GM12891 (cell line): ENCODE results near the gene NDUFA13.

ENCODE experiments used
- DNase-seq: peaks from one replicate; pipeline ENCODE4 v3.0.0; 2011; ENCODE audit warnings: low spot score; ENCODE audit not compliant: insufficient read length
- FAIRE-seq: peaks from 2 replicates; lab custom pipeline; 2011; peaks lifted over from hg19 to GRCh38; lab: Jason Lieb, UNC
- PAX5 ChIP-seq: IDR thresholded peaks from 2 replicates; pipeline ENCODE4 v1.6.1; 2011; ENCODE audit warnings: low read length, moderate library complexity, mild to moderate bottlenecking; ENCODE audit not compliant: insufficient read depth, severe bottlenecking
- POLR2A ChIP-seq: IDR thresholded peaks from 2 replicates; pipeline ENCODE4 v1.6.1; 2011; ENCODE audit warnings: low read depth, low read length, control low read depth
- POLR2AphosphoS5 ChIP-seq: IDR thresholded peaks from 2 replicates; pipeline ENCODE4 v1.6.1; 2011; ENCODE audit warnings: low read depth, low read length, control low read depth
- POU2F2 ChIP-seq: IDR thresholded peaks from 2 replicates; pipeline ENCODE4 v1.6.1; 2011; ENCODE audit warnings: low read depth, mild to moderate bottlenecking, control low read depth, low read length, moderate library complexity
- SPI1 ChIP-seq: IDR thresholded peaks from 2 replicates; pipeline ENCODE4 v1.6.1; 2011; ENCODE audit warnings: low read depth, low read length, control low read depth
- TAF1 ChIP-seq: IDR thresholded peaks from 2 replicates; pipeline ENCODE4 v1.6.1; 2011; ENCODE audit warnings: low read depth, low read length, control low read depth

Gene NDUFA13

GRCh38 chr19:19526581-19527370 is 10.8 kb downstream of the NDUFA13 start:
- DNase-seq (no peak), FAIRE-seq (no peak)
- no peak for TF ChIP-seq SPI1
- TF ChIP-seq POLR2AphosphoS5 = no peak
- no peak for TF ChIP-seq POLR2A

DNA sequence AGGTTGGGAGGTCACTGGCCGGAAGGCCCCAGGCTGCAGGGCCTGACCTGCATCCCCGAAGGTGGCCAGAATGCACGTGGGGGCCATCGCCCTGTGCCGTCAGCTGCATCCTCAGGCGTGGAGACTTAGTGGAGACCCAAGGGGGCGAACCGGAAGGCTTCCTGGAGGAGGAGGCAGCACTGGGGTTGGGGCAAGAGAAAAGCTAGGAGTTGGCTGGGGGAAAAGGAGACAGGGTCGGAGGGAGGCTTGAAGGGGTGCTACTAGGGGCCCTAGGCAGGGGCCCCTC is 11.3 kb downstream of the NDUFA13 start:
- TF ChIP-seq SPI1 = no peak
- TF ChIP-seq PAX5 = no peak
- no peak for TF ChIP-seq POLR2AphosphoS5
- no peak for TF ChIP-seq TAF1
- no peak for TF ChIP-seq POLR2A
- no peak for TF ChIP-seq POU2F2
- DNase-seq = no peak
- FAIRE-seq = no peak

GRCh38 chr19:19527674-19528625 is 11.9 kb downstream of the NDUFA13 start:
- TF ChIP-seq PAX5 (no peak), POLR2A (no peak), TAF1 (no peak), POLR2AphosphoS5 (no peak), POU2F2 (no peak), SPI1 (no peak)
- no peak for DNase-seq
- no peak for FAIRE-seq

DNA sequence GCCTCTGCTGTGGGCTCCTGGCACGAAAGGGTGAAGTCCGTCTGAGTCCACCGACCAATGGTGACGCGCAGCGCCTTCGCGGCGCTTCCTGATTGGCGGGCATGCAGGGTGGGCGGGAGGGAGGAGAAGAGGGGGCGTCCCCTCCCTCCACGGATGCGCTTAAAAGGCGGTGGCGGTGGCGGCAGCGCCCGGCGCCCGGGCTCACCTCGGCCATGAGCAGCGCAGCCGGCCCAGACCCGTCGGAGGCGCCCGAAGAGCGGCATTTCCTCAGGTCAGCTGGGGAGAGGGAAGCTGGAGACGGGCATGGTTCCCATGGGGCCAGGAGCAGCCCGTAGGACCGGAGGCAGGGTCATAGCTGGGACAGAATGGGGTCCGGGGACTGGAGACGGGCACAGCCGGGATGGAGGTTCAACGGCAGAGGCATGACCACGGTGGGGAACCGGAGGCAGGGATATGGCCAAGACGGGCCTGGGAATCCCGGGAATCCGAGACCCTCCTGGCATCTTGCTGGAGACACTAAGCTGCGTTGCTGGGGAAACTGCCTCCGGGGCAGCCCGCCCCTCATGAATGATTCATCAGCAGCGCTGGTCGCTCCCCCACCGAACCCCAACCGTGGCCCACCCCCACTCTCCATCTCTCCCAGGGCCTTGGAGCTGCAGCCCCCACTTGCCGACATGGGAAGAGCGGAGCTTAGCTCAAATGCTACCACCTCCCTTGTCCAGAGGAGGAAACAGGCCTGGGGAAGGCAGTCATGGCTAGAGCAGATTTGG is 12.9 kb downstream of the NDUFA13 start, which contains the start of gene YJEFN3:
YJEFN3 (plus strand) TSS at position 191 of the 770 bp plus-strand sequence; CDS start at position 213, 22 bp downstream.
- no peak for TF ChIP-seq TAF1
- no peak for TF ChIP-seq POLR2AphosphoS5
- no peak for TF ChIP-seq SPI1
- no peak for TF ChIP-seq POU2F2
- DNase-seq (no peak), FAIRE-seq (no peak)

DNA sequence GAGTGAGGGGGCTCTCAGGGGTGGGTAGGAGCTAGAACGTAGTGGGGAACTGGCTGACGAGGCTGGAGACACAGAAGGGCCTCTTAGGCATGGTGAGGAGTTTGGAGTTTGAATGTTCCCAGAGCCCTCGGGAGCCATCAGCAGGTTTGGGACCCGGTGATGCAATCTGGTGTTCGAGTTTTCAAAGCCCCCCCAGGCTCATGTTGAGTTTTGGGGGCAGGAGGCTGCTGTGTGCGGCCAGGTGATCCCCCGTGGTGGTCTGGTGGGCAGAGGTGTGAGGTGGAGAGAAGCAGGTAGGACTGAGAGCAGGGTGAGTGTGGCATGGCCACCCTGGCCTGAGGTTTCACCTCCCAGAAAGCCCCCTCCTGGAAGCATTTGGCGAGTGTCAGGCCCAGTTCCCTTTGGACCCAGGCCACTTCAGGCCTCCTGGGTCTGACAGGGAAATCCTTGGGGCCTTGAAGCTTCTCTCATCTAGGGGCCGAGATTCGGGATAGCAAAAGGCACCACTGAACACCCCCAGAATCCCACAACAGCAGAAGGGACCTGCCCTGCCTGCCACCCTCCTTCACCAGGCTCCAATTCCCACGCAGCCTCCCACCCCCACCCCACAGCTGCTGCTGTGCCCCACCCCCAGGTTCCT is 13.9 kb downstream of the NDUFA13 start:
- DNase-seq (no peak), FAIRE-seq (peak; percentile 23)

DNA sequence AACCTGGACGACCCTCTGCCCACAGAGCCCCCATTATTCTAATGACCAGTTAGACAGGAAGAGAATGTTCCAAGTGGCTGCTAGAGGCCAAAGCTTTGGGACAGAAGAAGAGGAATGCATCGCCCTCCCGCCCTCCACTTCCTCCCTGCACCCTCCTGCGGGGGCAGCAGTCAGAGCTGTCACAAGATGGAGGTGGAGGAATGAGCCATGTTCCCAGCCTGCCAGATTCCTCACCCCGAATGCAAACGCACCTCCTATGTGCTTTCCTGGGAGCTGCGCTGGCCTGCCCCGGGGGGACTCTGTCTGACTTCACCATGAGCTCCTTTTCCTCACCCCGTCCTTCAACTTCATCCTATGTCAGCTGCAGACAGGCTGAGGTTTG is 14.4 kb downstream of the NDUFA13 start:
- DNase-seq (no peak), FAIRE-seq (no peak)
- TF ChIP-seq TAF1 (no peak), SPI1 (no peak), POU2F2 (no peak), PAX5 (no peak)

More for the DNA sequence above, 13.9 kb downstream of the NDUFA13 start:
- no peak for TF ChIP-seq TAF1
- no peak for TF ChIP-seq POU2F2
- TF ChIP-seq SPI1 = no peak
- no peak for TF ChIP-seq POLR2A
- TF ChIP-seq POLR2AphosphoS5 = no peak; the same call in 1 of the 2 replicates
- no peak for TF ChIP-seq PAX5

GRCh38 chr19:19530889-19531288 is 14.9 kb downstream of the NDUFA13 start:
- TF ChIP-seq POLR2A = no peak
- TF ChIP-seq POU2F2 = no peak
- FAIRE-seq (no peak), DNase-seq (no peak)

DNA sequence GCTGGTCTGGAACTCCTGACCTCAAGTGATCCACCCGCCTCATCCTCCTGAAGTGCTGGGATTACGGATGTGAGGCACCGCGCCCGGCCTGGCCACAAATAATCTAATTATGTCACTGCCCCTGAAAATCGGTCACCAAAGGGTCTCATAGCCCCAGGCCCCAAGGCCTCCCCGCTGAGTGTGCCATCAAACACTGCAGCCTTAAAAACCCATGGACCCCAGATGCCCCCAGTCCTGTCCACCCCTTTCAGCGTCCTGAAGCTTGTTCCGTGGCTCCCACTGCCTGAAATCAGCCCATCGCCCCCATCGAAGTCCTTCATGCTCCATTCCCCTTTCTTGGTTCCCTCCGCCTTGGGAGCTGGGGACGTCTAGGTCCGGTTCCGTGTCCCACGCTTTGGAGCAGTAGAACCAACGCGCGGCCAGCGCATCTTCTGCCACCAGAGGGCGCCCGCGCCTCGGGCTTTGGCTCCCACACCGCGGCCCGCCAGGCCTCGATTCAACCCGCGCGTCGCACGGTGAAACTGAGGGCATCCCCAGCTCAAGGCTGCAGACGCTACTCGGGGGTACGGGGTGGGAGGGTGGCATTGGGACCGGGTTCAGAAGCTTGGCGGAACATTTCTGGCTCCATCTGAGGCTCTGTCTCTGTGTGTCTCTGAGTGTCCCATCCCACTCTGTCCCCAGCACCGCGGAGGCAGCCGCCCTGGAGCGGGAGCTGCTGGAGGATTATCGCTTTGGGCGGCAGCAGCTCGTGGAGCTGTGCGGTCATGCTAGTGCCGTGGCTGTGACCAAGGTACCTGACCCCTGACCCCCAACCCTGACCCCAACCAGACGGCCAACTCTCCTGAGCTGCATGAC is 16.2 kb downstream of the NDUFA13 start:
- FAIRE-seq (peak; percentile 87), DNase-seq (peak; percentile 87)
- no peak for TF ChIP-seq SPI1
- no peak for TF ChIP-seq POU2F2
- no peak for TF ChIP-seq POLR2AphosphoS5
- 0 out of 2 replicates have a peak, but pooled peaks have one; percentile 9 for TF ChIP-seq POLR2A
- no peak for TF ChIP-seq PAX5
- no peak for TF ChIP-seq TAF1
